ENCODE results near the gene ANO5.
A peak's percentile ranks its signal among the peaks of the same experiment; 100 is the strongest.

The ANO5 gene

GRCh38 chr11:22169833-22170232 lies 23.1 kb upstream of the ANO5 start:
- Histone ChIP-seq H3K79me2 (ENCODE audit: low read length) (no peaks in the 10 kb centered on the region), H3K4me1 (ENCODE audit: low read length) (no peaks in the 10 kb centered on the region), H3K9me3 (ENCODE audit: insufficient read depth, low read length) (no peaks in the 10 kb centered on the region), H3K4me3 (ENCODE audit: low read length) (no peak overlapping the region), H2AFZ (ENCODE audit: low read depth, low read length) (no peak overlapping the region), H3K27ac (ENCODE audit: low read length) (no peak overlapping the region), H3K4me2 (ENCODE audit: low read length) (no peak overlapping the region; the same call in 1 of the 2 replicates), H3K36me3 (replicated peaks; ENCODE audit: low read depth, low read length) (no peaks in the 10 kb centered on the region), H4K20me1 (ENCODE audit: insufficient read depth, low read length) (no peaks in the 10 kb centered on the region), H3K9ac (ENCODE audit: low read length) (no peak overlapping the region), H3K27me3 (ENCODE audit: low read depth, low read length) (peaks cover 20% of the 10 kb centered on the region)
- TF ChIP-seq EZH2phosphoT487 (IDR thresholded peaks at IDR 0.05; ENCODE audit: low read depth) (no peak), CTCF (IDR thresholded peaks at IDR 0.05; ENCODE audit: low read depth, low read length) (peak; percentile 57)

GRCh38 chr11:22173532-22173931 lies 19.4 kb upstream of the ANO5 start:
- TF ChIP-seq EZH2phosphoT487 (IDR thresholded peaks at IDR 0.05; ENCODE audit: low read depth), result no peak
- no peak for TF ChIP-seq CTCF (IDR thresholded peaks at IDR 0.05; ENCODE audit: low read depth, low read length)
- H3K79me2 ChIP-seq (ENCODE audit: low read length), result no peaks in the 10 kb centered on the region
- no peaks in the 10 kb centered on the region for H3K4me1 ChIP-seq (ENCODE audit: low read length)
- no peaks in the 10 kb centered on the region for H4K20me1 ChIP-seq (ENCODE audit: insufficient read depth, low read length)
- no peak overlapping the region for H3K27ac ChIP-seq (ENCODE audit: low read length)
- H3K4me2 ChIP-seq (ENCODE audit: low read length), result no peak overlapping the region
- H3K9ac ChIP-seq (ENCODE audit: low read length), result no peak overlapping the region
- H3K27me3 ChIP-seq (ENCODE audit: low read depth, low read length), result peaks cover 3% of the 10 kb centered on the region; the same call in 1 of the 2 replicates
- H3K4me3 ChIP-seq (ENCODE audit: low read length), result no peak overlapping the region
- H3K9me3 ChIP-seq (ENCODE audit: insufficient read depth, low read length), result no peaks in the 10 kb centered on the region
- no peak overlapping the region for H2AFZ ChIP-seq (ENCODE audit: low read depth, low read length)
- H3K36me3 ChIP-seq (replicated peaks; ENCODE audit: low read depth, low read length), result no peaks in the 10 kb centered on the region

GRCh38 chr11:22177186-22177585 lies 15.7 kb upstream of the ANO5 start:
- Histone ChIP-seq H3K9ac (ENCODE audit: low read length) (no peak overlapping the region), H3K27ac (ENCODE audit: low read length) (no peak overlapping the region), H3K36me3 (replicated peaks; ENCODE audit: low read depth, low read length) (no peaks in the 10 kb centered on the region), H2AFZ (ENCODE audit: low read depth, low read length) (no peak overlapping the region), H3K9me3 (ENCODE audit: insufficient read depth, low read length) (no peaks in the 10 kb centered on the region), H3K4me2 (ENCODE audit: low read length) (no peak overlapping the region), H4K20me1 (ENCODE audit: insufficient read depth, low read length) (no peaks in the 10 kb centered on the region), H3K79me2 (ENCODE audit: low read length) (no peaks in the 10 kb centered on the region), H3K4me3 (ENCODE audit: low read length) (no peak overlapping the region), H3K4me1 (ENCODE audit: low read length) (0 out of 2 replicates have a peak, but pooled peaks cover 2% of the 10 kb centered on the region), H3K27me3 (ENCODE audit: low read depth, low read length) (no peaks in the 10 kb centered on the region)
- TF ChIP-seq CTCF (IDR thresholded peaks at IDR 0.05; ENCODE audit: low read depth, low read length), result no peak
- TF ChIP-seq EZH2phosphoT487 (IDR thresholded peaks at IDR 0.05; ENCODE audit: low read depth), result no peak

GRCh38 chr11:22179626-22180025 lies 13.3 kb upstream of the ANO5 start:
- 0 out of 2 replicates have a peak, but pooled peaks cover 6% of the 10 kb centered on the region for H3K4me1 ChIP-seq (ENCODE audit: low read length)
- no peaks in the 10 kb centered on the region for H4K20me1 ChIP-seq (ENCODE audit: insufficient read depth, low read length)
- H3K27me3 ChIP-seq (ENCODE audit: low read depth, low read length), result no peaks in the 10 kb centered on the region
- no peaks in the 10 kb centered on the region for H3K36me3 ChIP-seq (replicated peaks; ENCODE audit: low read depth, low read length)
- H3K4me2 ChIP-seq (ENCODE audit: low read length), result no peak overlapping the region
- H3K79me2 ChIP-seq (ENCODE audit: low read length), result no peaks in the 10 kb centered on the region
- no peak overlapping the region for H3K9ac ChIP-seq (ENCODE audit: low read length)
- TF ChIP-seq EZH2phosphoT487 (IDR thresholded peaks at IDR 0.05; ENCODE audit: low read depth) (no peak), CTCF (IDR thresholded peaks at IDR 0.05; ENCODE audit: low read depth, low read length) (no peak)
- H2AFZ ChIP-seq (ENCODE audit: low read depth, low read length), result no peak overlapping the region
- H3K4me3 ChIP-seq (ENCODE audit: low read length), result no peak overlapping the region
- H3K27ac ChIP-seq (ENCODE audit: low read length), result no peak overlapping the region
- no peaks in the 10 kb centered on the region for H3K9me3 ChIP-seq (ENCODE audit: insufficient read depth, low read length)
